OCI-M2 (cell line): ENCODE data around the gene SUPT4H1.

Source experiments
- DNase-seq: peaks from one replicate; lab custom pipeline; 2025; ENCODE audit not compliant: unreplicated experiment; lab: John Stamatoyannopoulos, UW

The SUPT4H1 gene

DNA sequence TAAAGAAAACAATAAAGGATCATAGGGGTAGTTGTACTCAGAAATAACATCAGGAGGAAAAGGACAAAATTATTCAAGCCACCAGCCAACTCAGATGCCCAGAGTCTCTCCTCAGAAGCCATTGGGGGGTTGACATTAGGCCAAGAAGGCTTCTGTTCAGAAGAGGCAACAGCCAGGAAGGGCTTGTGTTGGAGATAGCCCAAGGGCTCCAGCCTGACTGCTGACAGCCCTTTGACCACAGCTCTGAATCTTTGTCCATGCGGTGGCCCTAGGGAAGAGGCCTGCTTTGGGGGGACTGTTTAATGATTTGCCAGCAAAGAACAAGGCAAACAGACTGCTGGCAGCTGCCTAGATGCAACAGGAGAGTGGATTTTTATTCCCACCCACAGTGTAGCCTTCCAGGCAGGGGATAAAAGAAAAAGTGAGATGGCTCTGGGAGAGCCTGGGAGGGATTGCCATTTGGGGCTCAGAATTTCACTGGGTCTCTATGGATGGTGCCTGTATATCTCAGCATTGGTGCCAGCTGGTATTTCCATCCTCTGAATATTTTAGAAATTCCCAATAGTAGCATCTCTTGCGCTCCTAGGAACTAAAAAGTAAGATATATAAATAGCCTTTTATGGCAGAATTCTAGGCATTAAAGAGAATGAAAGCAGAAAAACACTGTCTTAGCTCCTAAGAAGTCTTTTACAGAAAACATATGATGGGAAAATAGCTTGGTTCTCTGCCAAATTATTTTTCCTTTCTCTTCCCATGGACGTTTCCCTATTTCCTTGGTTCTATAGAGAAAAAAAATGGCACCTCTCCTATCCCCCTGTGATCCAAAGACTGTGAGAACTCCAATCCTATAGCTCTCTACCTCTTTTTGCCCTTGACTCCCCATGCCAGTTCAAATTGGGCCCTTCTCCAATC lies 29.4 kb upstream of the SUPT4H1 start:
- no peak for DNase-seq

DNA sequence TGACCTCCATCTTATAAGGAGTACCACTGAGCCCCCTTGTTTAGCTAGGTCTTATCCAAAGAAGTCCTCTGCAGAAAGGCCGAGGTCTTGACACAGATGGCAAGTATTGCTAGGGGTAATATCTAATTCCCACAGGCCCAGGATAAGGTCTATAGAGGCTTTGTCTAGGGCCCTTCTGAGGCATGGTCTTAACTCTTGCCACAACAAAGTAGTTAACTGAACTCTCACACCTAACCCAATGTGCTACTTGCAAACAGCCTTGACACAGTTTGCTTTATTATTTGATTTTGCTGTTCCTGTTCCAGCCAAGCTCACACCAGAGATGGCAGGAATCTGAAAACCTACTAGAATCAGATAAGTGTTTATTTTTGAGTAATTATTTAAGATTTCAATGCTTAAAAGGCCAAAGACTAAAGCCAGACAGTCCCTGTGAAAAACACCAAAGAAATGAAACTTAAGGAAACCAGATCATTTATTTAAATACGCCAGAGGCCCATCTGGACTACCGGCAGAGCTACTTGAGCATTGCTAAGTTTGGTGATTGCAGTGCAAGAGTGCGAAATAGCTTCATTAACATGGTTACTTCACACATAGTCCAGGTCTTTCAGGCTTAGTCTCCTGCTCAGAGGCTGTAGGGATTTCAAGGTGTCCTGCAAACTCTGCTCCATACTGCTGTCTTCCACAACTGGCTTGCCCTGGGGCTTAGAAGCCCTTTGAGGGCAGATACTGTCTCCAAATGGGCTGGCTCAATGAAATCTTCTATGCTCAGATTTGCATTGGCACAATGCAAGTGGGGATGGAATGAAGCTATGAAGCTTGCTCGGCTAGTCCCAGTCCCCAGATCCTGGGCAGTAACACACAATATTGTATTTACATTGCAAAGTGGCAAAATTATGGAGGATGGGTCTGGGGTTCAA lies 28.5 kb upstream of the SUPT4H1 start:
- no peak for DNase-seq

DNA sequence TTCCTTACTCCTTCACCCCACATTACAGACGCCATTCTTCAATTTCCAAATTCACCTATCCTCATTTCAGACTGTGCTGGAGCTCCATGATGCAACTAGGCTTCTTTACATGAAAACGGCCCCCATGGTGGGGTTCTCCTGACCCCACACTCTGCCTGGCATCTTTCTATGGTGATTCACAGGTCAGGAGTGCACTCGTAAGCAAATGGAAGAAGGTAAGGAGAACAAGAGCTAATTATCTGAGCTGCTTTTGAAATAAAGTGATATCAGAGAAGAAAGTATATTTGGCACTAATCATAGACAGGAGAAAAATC lies 27.5 kb upstream of the SUPT4H1 start:
- no peak for DNase-seq

DNA sequence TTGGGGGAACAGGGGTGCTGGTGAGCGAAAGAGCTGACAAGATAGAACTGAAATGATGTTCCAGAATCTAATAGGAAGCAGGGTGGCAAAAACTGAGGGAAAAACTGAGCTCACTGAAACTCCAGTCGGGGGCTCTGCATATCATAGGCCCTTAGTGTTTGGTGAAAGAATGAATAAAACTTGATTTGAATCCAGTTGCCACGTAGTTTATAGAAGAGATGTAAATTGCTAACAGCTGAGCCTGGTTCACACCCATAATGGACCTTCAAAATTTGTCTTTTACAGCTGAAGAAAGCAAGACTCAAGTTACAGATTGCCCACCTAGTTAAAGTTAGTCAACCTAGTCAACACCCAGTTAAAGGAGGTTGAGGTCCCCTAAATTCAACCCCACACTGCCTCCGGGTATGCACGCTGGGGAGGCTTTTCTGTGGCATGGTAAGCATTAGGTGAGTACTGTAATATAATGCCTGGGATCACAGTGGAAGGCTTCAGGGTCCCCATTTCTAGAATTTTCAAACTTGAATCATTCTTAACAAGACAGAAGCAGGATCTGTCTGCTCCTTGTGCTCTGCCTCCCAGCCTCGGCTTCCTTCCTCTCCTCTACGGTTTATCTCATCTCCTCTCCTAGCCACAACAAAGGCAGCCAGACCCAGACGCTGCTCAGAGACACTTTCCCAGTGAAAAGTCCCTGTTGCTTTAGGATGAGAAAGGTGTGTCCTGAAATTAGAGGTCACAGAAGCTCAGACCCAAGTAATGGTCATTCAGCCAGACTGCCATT lies 26.9 kb upstream of the SUPT4H1 start:
- no peak for DNase-seq

DNA sequence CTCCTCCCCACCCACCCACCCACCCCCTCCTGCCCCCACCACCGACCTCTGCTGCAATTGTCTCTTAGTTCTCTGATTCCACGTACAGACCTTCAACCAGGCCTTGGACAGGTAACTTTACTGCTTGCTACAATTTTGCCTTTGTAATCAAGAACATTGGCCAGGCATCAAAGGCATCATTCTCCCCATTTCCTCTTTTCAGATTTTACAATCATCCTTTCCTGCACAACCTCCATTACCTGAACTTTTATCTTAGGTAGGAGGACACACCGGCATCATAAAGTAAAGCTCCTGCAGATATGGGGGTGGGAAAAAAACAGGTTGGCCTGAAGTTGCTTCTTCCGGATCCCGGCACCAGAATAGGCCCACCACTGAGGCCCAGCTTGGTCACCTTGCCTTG lies 25.7 kb upstream of the SUPT4H1 start:
- no peak for DNase-seq

DNA sequence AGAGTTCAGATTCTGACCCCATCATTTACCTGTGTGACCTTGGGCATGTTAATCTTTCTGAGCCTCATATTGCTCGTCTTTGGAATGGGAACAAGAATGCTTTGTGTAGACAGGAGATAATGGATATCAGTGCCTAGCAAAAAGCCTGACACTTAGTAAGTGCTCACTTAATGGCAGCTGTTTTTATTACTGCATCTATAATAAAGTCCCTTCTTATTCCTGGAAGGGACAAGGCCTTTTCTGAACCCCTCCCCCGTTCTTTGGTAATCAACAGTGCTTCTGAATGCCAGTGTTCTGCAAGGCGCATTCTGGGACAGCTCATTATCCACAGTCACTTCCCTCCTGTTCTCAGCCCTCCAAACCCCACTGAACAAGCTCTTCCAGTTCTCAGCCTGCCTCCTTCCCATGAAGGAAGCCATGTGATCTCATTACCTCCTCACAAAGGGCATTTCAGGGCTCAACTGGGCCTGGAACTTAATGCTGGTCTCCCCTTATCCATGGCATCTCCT lies 25.1 kb upstream of the SUPT4H1 start:
- DNase-seq: no peak

DNA sequence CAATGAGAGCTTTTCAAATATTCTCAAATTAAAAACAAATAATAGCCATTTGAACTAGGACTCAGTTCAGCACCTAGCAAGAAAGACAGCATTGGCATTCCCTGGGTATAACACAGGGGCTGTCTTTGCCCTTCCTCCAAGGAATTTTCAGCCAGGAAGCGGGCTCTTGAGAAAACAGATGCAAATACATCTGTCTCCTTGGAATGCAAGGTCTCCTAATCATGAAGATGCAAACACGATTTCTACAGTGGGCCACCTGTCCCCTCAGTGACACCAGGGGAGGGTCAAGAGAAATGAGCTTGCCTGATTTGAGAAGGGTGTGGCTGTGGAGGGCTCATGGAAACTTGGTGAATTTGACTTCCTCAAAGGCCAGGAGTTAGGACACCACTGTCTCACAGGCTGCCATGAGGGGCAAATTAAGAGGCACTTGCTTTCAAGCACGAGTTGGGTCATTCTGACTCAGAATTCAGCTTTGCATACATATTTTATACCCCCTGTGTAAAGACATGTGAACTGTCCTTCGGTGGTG lies 24.5 kb upstream of the SUPT4H1 start:
- DNase-seq: no peak

DNA sequence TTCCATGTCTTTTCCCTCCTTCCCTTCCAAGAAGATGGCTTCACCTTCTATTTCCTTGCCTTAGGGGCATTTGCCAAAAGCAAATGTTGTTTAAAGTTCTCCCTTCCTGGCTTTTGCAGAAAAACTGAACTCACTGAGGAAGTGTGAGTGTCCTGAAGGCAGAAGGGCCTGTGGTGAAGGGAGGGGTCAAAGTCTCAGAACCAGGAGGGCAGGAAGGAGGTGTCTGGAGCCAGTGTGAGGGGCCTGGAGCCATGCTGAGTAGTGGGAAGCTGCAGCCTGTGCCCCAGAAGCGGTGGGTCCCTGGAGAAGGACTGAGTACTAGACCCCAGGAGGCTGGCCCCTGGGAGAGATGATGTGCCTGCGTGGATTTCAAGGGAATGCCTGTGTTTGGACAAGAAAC lies 23.8 kb upstream of the SUPT4H1 start:
- DNase-seq: no peak

DNA sequence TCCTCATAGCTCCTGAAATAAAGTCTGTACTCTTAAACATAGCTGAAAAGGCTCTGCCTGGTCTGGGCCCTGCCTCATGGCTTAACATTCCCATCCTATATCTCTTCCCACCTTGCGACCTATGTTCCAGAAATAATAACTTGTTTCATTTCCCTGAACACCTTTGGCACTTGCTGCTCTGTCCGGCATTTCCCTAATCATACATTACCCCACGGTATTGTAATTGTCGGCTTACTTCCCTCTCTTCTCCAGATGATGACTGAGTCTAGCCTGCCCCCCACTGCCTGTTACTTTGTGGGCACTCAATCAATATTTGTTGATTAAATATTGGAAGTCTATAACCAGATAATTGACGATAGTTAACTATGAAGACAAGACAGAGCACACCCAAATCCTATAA lies 23.3 kb upstream of the SUPT4H1 start:
- DNase-seq: no peak

DNA sequence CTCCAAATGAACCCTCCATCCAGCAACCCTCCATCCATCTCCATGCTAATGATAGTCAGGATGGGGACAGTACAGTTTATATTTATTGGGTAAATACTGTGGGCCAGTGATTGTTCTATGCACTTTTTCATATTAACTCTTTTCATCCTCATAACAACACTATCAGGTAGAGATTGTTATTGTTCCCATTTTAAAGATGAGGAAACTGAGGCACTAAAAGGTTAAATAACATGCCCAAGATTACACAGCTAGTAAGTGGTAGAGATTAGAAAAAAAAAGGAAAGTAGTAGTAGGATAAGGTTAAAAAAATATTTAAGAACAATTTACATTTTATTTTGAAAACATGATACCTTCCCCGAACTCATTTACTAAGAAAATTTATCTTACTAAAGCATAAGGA lies 21.9 kb upstream of the SUPT4H1 start:
- no peak for DNase-seq

DNA sequence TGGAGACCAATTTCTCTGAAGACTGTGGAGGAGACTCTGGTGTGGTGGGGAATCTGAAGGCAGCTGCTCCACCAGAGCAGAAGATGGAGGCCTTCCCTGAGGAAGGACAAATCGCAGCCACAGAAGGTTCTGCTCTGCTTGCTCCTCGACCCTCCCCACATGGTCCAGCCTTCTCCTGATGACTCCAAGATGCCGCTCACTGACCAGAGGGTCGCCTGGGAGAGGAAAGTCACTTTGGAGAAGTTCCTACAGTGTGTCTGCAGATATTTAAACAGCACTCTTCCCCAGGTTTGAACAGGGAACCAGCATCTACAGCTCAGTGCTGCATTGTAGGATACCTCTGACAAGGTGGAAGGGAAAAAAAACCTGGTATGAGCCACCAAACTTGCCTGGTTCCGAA lies 21.0 kb upstream of the SUPT4H1 start:
- no peak for DNase-seq

DNA sequence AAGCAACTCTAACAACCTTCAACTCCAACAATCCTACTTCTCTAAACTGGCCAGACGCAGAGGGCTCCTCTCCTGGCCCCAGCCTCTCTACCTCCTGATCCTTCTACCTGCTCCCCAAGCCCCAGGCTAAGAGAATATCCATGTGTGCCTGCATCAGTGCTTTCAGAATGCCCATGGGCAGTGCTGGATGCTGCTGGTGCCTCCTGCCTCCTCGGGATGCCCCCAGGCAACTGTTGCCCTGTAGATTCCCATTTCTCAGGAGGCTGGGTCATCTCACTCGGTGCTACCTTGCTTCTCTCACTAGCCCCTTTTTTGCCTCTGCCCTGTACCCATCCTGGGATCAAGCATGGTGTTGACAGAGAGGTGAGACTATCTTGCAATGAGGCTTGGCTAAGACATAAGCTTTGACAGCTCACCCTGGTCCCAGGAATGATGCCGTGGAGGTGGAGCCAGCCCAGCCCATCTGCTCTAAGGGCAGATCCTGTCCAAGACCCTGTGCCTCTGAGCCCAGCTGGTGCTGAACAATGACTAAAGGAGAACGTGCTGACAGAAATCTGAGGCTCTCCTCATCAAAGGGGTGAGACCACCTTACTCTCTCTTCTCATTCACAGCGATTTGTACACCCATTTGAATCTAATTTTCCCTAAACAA lies 19.4 kb upstream of the SUPT4H1 start:
- DNase-seq: no peak

DNA sequence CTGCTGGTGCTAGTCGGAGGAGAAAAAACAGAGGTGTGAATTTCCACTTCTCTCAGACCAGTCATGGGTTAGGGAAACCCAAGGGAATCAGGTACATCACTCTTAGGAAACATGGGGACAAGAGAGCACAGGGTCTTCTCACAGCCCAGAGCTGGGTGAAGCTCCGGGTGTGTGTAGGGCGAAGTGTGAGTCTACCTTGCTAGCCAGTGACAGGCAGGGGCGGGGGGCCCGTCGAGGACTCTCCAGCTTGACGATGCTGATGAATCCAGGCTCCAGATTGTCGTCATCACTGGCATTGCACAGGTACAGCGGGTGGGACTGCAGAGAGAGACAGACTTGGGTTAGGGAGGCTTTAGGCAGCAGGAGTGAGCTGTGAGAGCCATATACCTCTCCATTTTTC lies 18.7 kb upstream of the SUPT4H1 start:
- no peak for DNase-seq

DNA sequence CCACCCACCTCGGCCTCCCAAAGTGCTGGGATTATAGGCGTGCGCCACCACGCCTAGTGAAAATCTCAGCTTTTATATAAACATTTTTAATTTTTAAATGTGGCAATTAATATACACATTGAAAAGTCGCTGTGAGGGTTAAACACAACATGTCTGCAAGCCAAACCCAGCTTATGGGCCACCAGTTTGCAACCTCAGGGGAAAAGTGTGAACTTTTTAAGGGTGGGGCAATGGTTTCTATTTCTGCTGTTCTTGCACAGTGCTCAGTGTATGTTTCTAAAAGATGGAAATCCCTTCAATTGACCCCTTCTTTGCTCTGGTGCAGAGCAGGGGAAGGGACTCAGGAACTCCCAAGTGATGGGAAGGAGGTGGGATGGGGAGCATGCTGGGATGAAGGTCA lies 18.3 kb upstream of the SUPT4H1 start:
- DNase-seq: no peak

DNA sequence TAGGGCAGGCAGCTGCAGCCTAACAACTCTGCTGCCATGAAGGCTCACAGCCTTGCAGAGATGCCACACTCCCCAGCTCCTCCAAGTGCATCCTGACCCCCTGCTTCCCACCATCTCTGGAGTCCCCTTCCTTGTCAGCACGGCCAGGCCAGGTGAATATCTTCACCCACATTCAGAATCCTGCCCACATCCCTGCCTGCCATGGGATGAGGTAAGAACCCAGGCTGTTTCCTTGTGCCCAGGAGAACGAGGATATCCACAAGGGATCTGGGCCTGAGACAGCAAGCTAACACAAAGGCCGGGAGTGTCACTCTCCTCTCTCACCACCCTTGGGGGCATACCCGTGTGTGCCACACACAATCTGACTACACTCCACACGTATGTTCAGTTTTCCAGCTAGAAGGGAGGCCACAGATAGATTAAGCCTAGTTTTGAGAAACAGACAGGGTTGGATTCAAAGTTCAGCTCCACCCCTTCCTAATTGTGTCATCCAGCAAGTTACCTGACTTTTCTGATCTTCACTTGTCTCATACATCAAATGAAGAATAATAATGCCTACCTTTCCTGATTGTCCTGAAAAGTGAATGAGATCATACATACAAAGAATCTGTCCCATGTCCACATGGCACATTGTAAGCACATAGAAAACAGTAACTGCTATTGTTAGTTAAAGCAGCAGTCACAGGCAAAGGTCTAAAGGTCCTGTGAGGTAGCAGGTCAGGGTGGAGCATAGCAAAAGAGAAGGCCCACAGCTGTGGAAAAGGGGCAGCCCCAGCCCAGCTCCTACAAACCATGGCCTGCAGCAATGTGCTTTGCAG lies 17.4 kb upstream of the SUPT4H1 start:
- no peak for DNase-seq

DNA sequence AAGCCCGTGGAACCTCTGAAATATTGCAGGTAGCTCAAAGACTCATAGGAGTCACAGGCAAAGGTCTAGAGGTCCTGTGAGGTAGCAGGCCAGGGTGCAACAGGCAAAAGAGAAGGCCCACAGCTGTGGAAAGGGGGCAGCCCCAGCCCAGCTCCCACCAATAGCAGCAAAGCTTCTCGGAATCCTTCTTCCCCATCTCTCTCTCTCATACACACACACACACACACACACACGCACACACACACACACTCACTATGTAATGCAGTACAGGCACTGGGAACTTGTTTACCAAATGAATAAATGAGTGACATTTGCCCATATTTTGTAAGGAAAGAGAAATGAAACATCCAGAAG lies 16.8 kb upstream of the SUPT4H1 start:
- no peak for DNase-seq

DNA sequence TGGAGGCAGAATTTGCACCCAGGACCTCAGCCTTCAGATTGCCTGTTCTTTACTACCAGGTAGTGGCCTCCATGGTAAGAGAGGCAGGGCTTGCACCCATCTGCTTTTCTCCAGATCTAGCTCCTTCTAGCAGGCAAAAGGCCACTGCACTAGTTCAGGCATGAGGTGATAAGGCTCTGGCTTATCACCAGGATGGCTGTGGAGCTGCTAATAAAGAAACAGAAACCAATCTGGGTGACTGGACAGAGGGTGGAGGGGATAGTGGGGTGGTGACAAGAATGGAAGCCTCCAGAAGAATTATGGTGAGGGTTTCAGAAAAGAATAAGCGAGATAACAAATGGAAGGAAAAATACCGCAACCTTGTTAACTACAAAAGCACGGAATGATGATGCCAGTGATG lies 15.5 kb upstream of the SUPT4H1 start:
- DNase-seq: no peak

DNA sequence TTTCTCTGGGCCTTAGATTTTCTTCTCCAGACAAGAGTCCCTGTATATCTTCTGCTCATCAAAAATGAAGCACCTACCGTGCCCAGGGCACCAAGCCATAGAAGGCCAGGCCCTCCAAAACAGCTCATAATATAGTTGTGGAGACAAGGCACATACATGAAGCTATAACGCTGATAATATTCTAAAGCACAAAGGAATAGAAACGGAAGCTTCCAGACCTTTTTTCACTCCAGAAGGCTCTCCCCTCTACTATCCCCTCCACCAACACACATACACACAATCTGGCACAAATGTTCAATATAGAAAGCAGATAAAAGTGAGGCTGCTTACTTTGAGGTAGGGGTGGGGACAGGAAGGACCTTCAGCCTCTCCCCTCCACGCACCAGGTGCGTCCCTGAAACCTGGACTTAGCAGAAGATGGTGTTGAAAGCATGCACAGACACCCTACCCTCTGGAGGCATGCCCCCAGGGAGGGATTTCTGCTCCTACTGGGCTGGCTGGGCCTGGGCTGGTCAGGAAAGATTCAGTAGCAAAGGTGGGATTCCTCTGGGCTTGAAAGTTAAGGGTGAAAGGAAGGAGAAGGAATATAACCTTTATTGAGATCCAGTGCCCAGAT lies 14.1 kb upstream of the SUPT4H1 start:
- DNase-seq: no peak
